ENCODE results near the gene CACNA1B.

DNA sequence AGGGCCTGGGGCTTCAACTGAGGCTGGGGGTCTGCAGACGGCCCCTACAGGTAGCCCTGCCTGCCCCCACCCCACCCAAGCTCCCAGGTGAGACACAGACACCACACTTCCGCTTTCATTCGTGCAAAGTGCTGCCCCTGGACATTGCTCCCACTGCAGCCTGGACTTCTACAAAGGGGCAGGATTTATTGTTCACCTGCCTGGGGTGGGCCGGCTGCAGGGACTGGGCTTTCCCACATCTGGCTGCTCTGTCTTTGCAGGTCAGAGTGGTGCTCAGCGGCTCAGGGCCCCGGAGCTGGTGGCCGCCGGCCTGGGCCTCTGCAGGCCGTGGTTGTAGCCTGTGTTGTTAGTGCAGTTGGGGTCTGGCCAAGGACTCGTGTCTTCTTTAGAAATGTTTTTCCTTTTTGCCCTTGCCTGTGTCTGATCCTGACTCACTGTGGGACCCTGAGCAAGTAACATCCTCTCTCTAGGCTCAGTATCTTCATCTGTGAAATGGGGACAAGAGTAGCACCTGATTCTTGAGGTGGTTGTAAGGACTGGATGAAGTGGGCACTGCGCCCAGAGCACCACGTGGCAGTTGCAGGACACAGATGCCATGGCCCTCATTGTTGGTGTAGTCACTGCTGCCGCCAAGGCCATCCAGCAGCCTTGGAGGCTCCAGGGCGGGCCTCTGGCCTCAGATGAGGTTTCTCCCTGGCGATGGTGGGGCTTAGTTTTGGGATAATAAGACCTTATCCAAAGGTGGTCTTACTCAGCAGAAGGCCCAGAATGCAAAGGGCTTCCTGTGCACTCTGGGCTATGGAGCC is 143.9 kb downstream of the CACNA1B start:
- TF ChIP-seq, protein P1, sequence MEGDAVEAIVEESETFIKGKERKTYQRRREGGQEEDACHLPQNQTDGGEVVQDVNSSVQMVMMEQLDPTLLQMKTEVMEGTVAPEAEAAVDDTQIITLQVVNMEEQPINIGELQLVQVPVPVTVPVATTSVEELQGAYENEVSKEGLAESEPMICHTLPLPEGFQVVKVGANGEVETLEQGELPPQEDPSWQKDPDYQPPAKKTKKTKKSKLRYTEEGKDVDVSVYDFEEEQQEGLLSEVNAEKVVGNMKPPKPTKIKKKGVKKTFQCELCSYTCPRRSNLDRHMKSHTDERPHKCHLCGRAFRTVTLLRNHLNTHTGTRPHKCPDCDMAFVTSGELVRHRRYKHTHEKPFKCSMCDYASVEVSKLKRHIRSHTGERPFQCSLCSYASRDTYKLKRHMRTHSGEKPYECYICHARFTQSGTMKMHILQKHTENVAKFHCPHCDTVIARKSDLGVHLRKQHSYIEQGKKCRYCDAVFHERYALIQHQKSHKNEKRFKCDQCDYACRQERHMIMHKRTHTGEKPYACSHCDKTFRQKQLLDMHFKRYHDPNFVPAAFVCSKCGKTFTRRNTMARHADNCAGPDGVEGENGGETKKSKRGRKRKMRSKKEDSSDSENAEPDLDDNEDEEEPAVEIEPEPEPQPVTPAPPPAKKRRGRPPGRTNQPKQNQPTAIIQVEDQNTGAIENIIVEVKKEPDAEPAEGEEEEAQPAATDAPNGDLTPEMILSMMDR (IDR thresholded peaks at IDR 0.05) = no peak
- TF ChIP-seq POLR2AphosphoS5 (IDR thresholded peaks at IDR 0.05) = no peak
- no peak for TF ChIP-seq POLR2A (IDR thresholded peaks at IDR 0.05)
- TF ChIP-seq EP300 (IDR thresholded peaks at IDR 0.05) = no peak

Data from sigmoid colon (tissue), 4 donors.